ENCODE results near the gene GJC3.
"Not testable (repeated sequence)": the region's sequence is repeated elsewhere in the genome, so short reads cannot be mapped to it uniquely, and the experiment has no call there.

GRCh38 chr7:99890348-99890747 lies 39.1 kb downstream of the GJC3 start:
- not testable (repeated sequence) for TF ChIP-seq EP300 (IDR thresholded peaks at IDR 0.05); POLR2A (IDR thresholded peaks at IDR 0.05; ENCODE audit: low read depth)
- TF ChIP-seq, protein P1, sequence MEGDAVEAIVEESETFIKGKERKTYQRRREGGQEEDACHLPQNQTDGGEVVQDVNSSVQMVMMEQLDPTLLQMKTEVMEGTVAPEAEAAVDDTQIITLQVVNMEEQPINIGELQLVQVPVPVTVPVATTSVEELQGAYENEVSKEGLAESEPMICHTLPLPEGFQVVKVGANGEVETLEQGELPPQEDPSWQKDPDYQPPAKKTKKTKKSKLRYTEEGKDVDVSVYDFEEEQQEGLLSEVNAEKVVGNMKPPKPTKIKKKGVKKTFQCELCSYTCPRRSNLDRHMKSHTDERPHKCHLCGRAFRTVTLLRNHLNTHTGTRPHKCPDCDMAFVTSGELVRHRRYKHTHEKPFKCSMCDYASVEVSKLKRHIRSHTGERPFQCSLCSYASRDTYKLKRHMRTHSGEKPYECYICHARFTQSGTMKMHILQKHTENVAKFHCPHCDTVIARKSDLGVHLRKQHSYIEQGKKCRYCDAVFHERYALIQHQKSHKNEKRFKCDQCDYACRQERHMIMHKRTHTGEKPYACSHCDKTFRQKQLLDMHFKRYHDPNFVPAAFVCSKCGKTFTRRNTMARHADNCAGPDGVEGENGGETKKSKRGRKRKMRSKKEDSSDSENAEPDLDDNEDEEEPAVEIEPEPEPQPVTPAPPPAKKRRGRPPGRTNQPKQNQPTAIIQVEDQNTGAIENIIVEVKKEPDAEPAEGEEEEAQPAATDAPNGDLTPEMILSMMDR (IDR thresholded peaks at IDR 0.05), result not testable (repeated sequence)
